Measurements from ENCODE around the gene DNAH14. TPM values are rescaled to one million over a fixed set of nuclear protein-coding genes. Genes with fewer than 3 reads are reported as not detected.
"Not testable (repeated sequence)": the region's sequence is repeated elsewhere in the genome, so short reads cannot be mapped to it uniquely, and the experiment has no call there.

The DNAH14 gene
- polyA plus RNA-seq, 4 donors: 1.4 to 12.9 (median 3.9) TPM; not detected in 1

- not testable (repeated sequence) for H3K36me3 ChIP-seq (ENCODE audit: control insufficient read depth in 3 of 3, insufficient read depth in 2 of 3, low read depth in 1 of 3, low read length in 3 of 3); FAIRE-seq; DNase-seq; H3K27ac ChIP-seq (ENCODE audit: low read depth in 1 of 3, low read length in 2 of 3); H3K27me3 ChIP-seq (ENCODE audit: control insufficient read depth in 3 of 3, insufficient read depth in 3 of 3, low read length in 3 of 3); H3K9me3 ChIP-seq (ENCODE audit: control insufficient read depth in 2 of 2, insufficient read depth in 1 of 2, low read depth in 1 of 2, low read length in 1 of 2); H3K4me1 ChIP-seq (ENCODE audit: control insufficient read depth in 3 of 3, insufficient read depth in 2 of 3, low read depth in 1 of 3, low read length in 2 of 3); H3K4me3 ChIP-seq (ENCODE audit: low read depth in 1 of 3, low read length in 3 of 3)
- 94 to 98% (median 98%) methylated on average over 3 of the region's 3 CpGs for WGBS, 3 donors
These were observed 1.8 kb upstream of the DNAH14 start for GRCh38 chr1:224927631-224928030.

DNA sequence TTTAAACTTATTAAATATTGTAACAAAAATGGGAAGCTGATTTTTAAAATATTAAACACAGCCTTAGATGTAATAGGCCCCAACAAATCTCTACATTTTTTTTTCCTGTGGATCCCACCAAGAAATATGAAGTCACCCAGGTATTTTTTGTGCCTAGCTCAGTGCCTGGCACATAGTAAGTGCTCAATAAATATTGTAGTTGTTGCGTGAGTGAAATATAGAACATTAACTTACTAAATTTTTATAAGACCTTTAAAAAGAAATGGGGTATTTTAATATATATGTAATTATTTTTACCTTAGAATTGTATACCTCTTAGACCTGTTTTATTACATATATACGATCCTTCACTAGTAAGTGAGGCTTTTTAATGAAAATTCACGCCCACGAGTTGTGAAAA is 569 bp upstream of the DNAH14 start:
- no peak for FAIRE-seq
- peak overlapping the region in 1 of 3 donors; percentile 69 for H3K27ac ChIP-seq (ENCODE audit: low read depth in 1 of 3, low read length in 2 of 3)
- WGBS, 3 donors: 61 to 82% (median 74%) methylated on average over 4 of the region's 4 CpGs

DNA sequence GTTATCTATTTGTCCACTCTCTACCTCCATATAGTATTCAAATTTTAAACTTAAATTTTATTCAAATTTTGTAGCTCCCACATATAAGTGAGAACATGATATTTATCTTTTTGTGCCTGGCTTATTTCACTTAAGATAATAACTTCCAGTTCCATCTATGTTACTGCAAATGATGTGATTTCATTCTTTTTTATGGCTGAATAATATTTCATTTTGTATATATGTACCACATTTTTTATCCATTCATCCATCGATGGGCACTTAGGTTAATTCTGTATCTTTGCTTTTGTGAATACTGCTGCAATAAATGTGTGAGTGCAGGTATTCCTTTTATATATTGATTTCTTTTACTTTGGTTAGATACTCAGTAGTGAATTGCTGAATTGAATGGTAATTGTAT is 2.1 kb downstream of the DNAH14 start:
- WGBS, 3 donors: 63 to 98% (median 95%) methylated on average over 1 of the region's 1 CpG
- no peaks in the 10 kb centered on the region for H3K36me3 ChIP-seq (ENCODE audit: control insufficient read depth in 3 of 3, insufficient read depth in 2 of 3, low read depth in 1 of 3, low read length in 3 of 3)

More for the DNA sequence above, 569 bp upstream of the DNAH14 start:
- peaks cover 0 to 2% of the 10 kb centered on the region in 2 donors for H3K9me3 ChIP-seq (ENCODE audit: control insufficient read depth in 2 of 2, insufficient read depth in 1 of 2, low read depth in 1 of 2, low read length in 1 of 2)
- no peaks in the 10 kb centered on the region for H3K27me3 ChIP-seq (ENCODE audit: control insufficient read depth in 3 of 3, insufficient read depth in 3 of 3, low read length in 3 of 3)
- H3K36me3 ChIP-seq (ENCODE audit: control insufficient read depth in 3 of 3, insufficient read depth in 2 of 3, low read depth in 1 of 3, low read length in 3 of 3): no peaks in the 10 kb centered on the region
- H3K4me1 ChIP-seq (ENCODE audit: control insufficient read depth in 3 of 3, insufficient read depth in 2 of 3, low read depth in 1 of 3, low read length in 2 of 3): no peaks in the 10 kb centered on the region
- H3K4me3 ChIP-seq (ENCODE audit: low read depth in 1 of 3, low read length in 3 of 3): peak overlapping the region in 1 of 3 donors; percentile 53
- DNase-seq: no peak

DNA sequence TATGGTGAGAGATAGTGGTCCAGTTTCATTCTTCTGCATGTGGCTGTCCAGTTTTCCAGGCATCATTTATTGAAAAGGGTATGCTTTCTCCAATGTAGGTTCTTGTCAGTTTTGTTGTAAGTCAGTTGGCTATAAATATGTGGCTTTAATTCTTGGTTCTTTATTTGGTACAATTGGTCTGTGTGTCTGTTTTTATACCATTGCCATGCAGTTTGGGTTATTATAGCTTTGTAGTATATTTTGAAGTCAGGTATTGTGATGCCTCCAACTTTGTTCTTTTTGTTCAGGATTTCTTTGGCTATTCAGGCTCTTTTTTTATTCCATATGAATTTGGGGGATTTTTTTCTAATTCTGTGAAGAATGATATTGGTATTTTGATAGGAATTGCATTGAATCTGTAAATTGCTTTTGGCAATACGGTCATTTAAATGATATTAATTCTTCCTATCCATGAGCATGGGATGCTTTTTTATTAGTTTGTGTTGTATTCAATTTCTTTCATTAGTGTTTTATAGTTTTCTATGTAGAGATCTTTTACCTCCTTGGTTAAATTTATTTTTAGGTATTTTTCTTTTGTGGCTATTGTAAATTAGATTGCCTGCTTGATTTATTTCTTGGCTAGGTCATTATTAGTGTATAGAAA is 3.3 kb downstream of the DNAH14 start:
- Histone ChIP-seq H3K27ac (ENCODE audit: low read depth in 1 of 3, low read length in 2 of 3) (no peak overlapping the region), H3K36me3 (ENCODE audit: control insufficient read depth in 3 of 3, insufficient read depth in 2 of 3, low read depth in 1 of 3, low read length in 3 of 3) (no peaks in the 10 kb centered on the region), H3K27me3 (ENCODE audit: control insufficient read depth in 3 of 3, insufficient read depth in 3 of 3, low read length in 3 of 3) (no peaks in the 10 kb centered on the region), H3K9me3 (ENCODE audit: control insufficient read depth in 2 of 2, insufficient read depth in 1 of 2, low read depth in 1 of 2, low read length in 1 of 2) (peaks cover 0 to 6% of the 10 kb centered on the region in 2 donors), H3K4me3 (ENCODE audit: low read depth in 1 of 3, low read length in 3 of 3) (no peak overlapping the region), H3K4me1 (ENCODE audit: control insufficient read depth in 3 of 3, insufficient read depth in 2 of 3, low read depth in 1 of 3, low read length in 2 of 3) (no peaks in the 10 kb centered on the region)
- WGBS, 3 donors: 85 to 91% (median 90%) methylated on average over 1 of the region's 1 CpG
- FAIRE-seq (no peak), DNase-seq (no peak)

More for the DNA sequence above, 2.1 kb downstream of the DNAH14 start:
- peaks cover 0 to 5% of the 10 kb centered on the region in 2 donors for H3K9me3 ChIP-seq (ENCODE audit: control insufficient read depth in 2 of 2, insufficient read depth in 1 of 2, low read depth in 1 of 2, low read length in 1 of 2)
- FAIRE-seq (no peak), DNase-seq (no peak)
- no peaks in the 10 kb centered on the region for H3K4me1 ChIP-seq (ENCODE audit: control insufficient read depth in 3 of 3, insufficient read depth in 2 of 3, low read depth in 1 of 3, low read length in 2 of 3)
- H3K4me3 ChIP-seq (ENCODE audit: low read depth in 1 of 3, low read length in 3 of 3): no peak overlapping the region
- H3K27ac ChIP-seq (ENCODE audit: low read depth in 1 of 3, low read length in 2 of 3): no peak overlapping the region
- H3K27me3 ChIP-seq (ENCODE audit: control insufficient read depth in 3 of 3, insufficient read depth in 3 of 3, low read length in 3 of 3): no peaks in the 10 kb centered on the region

DNA sequence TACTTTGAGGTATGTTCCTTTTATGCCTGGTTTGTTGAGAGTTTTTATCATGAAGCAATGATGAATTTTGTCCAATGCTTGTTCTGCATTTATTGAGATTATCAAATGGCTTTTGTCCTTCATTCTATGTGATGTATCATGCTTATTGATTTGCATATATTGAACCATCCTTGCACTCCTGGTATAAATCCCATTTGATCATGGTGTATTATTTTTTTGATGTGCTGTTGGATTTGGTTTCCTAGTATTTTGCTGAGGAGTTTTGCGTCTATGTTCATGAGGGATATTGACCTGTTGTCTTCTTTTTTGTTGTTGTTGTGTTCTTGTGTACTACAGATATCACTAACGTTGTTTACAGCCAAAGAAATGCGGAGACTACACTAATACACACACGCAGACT is 4.1 kb downstream of the DNAH14 start:
- DNase-seq (no peak), FAIRE-seq (no peak)
- Histone ChIP-seq H3K9me3 (ENCODE audit: control insufficient read depth in 2 of 2, insufficient read depth in 1 of 2, low read depth in 1 of 2, low read length in 1 of 2) (peaks cover 0 to 6% of the 10 kb centered on the region in 2 donors), H3K4me1 (ENCODE audit: control insufficient read depth in 3 of 3, insufficient read depth in 2 of 3, low read depth in 1 of 3, low read length in 2 of 3) (no peaks in the 10 kb centered on the region), H3K27ac (ENCODE audit: low read depth in 1 of 3, low read length in 2 of 3) (no peak overlapping the region), H3K4me3 (ENCODE audit: low read depth in 1 of 3, low read length in 3 of 3) (no peak overlapping the region), H3K27me3 (ENCODE audit: control insufficient read depth in 3 of 3, insufficient read depth in 3 of 3, low read length in 3 of 3) (no peaks in the 10 kb centered on the region), H3K36me3 (ENCODE audit: control insufficient read depth in 3 of 3, insufficient read depth in 2 of 3, low read depth in 1 of 3, low read length in 3 of 3) (no peaks in the 10 kb centered on the region)
- WGBS, 3 donors: 91 to 95% (median 93%) methylated on average over 4 of the region's 4 CpGs

DNA sequence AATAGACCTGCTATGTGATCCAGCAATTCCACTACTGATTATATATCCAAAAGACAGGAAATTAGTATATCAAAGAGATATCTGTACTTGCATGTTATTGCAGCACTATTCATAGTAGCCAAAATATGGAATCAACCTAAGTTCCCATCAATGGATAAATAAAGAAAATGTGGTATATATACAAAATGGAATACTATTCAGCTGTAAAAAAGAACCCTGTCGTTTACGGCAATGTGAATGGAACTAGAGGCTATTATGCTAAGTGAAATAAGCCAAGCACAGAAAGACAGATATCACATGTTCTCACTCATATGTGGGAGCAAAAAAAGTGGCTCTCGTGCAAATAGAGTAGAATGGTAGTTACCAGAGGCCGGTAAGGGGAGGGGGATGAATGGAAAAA is 9.2 kb downstream of the DNAH14 start:
- no peak for FAIRE-seq
- H3K4me1 ChIP-seq (ENCODE audit: control insufficient read depth in 3 of 3, insufficient read depth in 2 of 3, low read depth in 1 of 3, low read length in 2 of 3): no peaks in the 10 kb centered on the region
- no peak overlapping the region for H3K4me3 ChIP-seq (ENCODE audit: low read depth in 1 of 3, low read length in 3 of 3)
- no peak overlapping the region for H3K27ac ChIP-seq (ENCODE audit: low read depth in 1 of 3, low read length in 2 of 3)
- peaks cover 0 to 13% of the 10 kb centered on the region in 2 donors for H3K9me3 ChIP-seq (ENCODE audit: control insufficient read depth in 2 of 2, insufficient read depth in 1 of 2, low read depth in 1 of 2, low read length in 1 of 2)
- no peaks in the 10 kb centered on the region for H3K36me3 ChIP-seq (ENCODE audit: control insufficient read depth in 3 of 3, insufficient read depth in 2 of 3, low read depth in 1 of 3, low read length in 3 of 3)
- no peak for DNase-seq
- 95 to 96% (median 96%) methylated on average over 4 of the region's 4 CpGs for WGBS, 3 donors
- H3K27me3 ChIP-seq (ENCODE audit: control insufficient read depth in 3 of 3, insufficient read depth in 3 of 3, low read length in 3 of 3): no peaks in the 10 kb centered on the region

- FAIRE-seq (no peak), DNase-seq (no peak)
- no peaks in the 10 kb centered on the region for H3K27me3 ChIP-seq (ENCODE audit: control insufficient read depth in 3 of 3, insufficient read depth in 3 of 3, low read length in 3 of 3)
- no peak overlapping the region for H3K4me3 ChIP-seq (ENCODE audit: low read depth in 1 of 3, low read length in 3 of 3)
- no peak overlapping the region for H3K27ac ChIP-seq (ENCODE audit: low read depth in 1 of 3, low read length in 2 of 3)
- H3K9me3 ChIP-seq (ENCODE audit: control insufficient read depth in 2 of 2, insufficient read depth in 1 of 2, low read depth in 1 of 2, low read length in 1 of 2): peaks cover 0 to 10% of the 10 kb centered on the region in 2 donors
- H3K4me1 ChIP-seq (ENCODE audit: control insufficient read depth in 3 of 3, insufficient read depth in 2 of 3, low read depth in 1 of 3, low read length in 2 of 3): no peaks in the 10 kb centered on the region
- no peaks in the 10 kb centered on the region for H3K36me3 ChIP-seq (ENCODE audit: control insufficient read depth in 3 of 3, insufficient read depth in 2 of 3, low read depth in 1 of 3, low read length in 3 of 3)
These were observed 10.5 kb downstream of the DNAH14 start for GRCh38 chr1:224939844-224940425.

GRCh38 chr1:224940735-224941134 is 11.3 kb downstream of the DNAH14 start:
- H3K4me1 ChIP-seq (ENCODE audit: control insufficient read depth in 3 of 3, insufficient read depth in 2 of 3, low read depth in 1 of 3, low read length in 2 of 3); H3K36me3 ChIP-seq (ENCODE audit: control insufficient read depth in 3 of 3, insufficient read depth in 2 of 3, low read depth in 1 of 3, low read length in 3 of 3); H3K27me3 ChIP-seq (ENCODE audit: control insufficient read depth in 3 of 3, insufficient read depth in 3 of 3, low read length in 3 of 3); H3K4me3 ChIP-seq (ENCODE audit: low read depth in 1 of 3, low read length in 3 of 3); FAIRE-seq; H3K27ac ChIP-seq (ENCODE audit: low read depth in 1 of 3, low read length in 2 of 3); DNase-seq: not testable (repeated sequence)
- 95 to 98% (median 97%) methylated on average over 3 of the region's 3 CpGs for WGBS, 3 donors
- H3K9me3 ChIP-seq (ENCODE audit: control insufficient read depth in 2 of 2, insufficient read depth in 1 of 2, low read depth in 1 of 2, low read length in 1 of 2): peaks cover 0 to 14% of the 10 kb centered on the region in 2 donors

All from small intestine (tissue), 7 donors.